Nephron progenitor cell (in vitro differentiated cells): ENCODE measurements around the gene KIF26B.
"Not testable (repeated sequence)": the region's sequence is repeated elsewhere in the genome, so short reads cannot be mapped to it uniquely, and the experiment has no call there.

ENCODE experiments used
- DNase-seq: peaks from one replicate; pipeline ENCODE4 v3.0.0; 2021
- H3K27ac Mint-ChIP-seq: 2 replicates; pipeline ENCODE4 v1.8.0; 2021; ENCODE audit warnings: mild to moderate bottlenecking, moderate library complexity, mixed read lengths
- H3K27me3 Mint-ChIP-seq: 2 replicates; pipeline ENCODE4 v1.8.0; 2021; ENCODE audit warnings: mild to moderate bottlenecking, low read depth, mixed read lengths; ENCODE audit not compliant: poor library complexity
- H3K36me3 Mint-ChIP-seq: 2 replicates; pipeline ENCODE4 v1.8.0; 2021; ENCODE audit warnings: low read depth, mixed read lengths
- H3K4me1 Mint-ChIP-seq: 2 replicates; pipeline ENCODE4 v1.8.0; 2021; ENCODE audit warnings: mixed read lengths
- H3K4me3 Mint-ChIP-seq: 2 replicates; pipeline ENCODE4 v1.8.0; 2021; ENCODE audit warnings: mild to moderate bottlenecking, moderate library complexity, mixed read lengths
- H3K9me3 Mint-ChIP-seq: 2 replicates; pipeline ENCODE4 v1.8.0; 2021; ENCODE audit warnings: mild to moderate bottlenecking, moderate library complexity, mixed read lengths
- CTCF ChIP-seq: fragments of 200-600 bp; sonication (generic); IDR thresholded peaks from 2 replicates; pipeline ENCODE4 v1.5.0; 2021; ENCODE audit warnings: antibody characterized with exemption

Gene KIF26B

GRCh38 chr1:245704765-245705164 is 550.0 kb downstream of the KIF26B start:
- H3K27ac Mint-ChIP-seq = no peak overlapping the region
- peaks cover 4% of the 10 kb centered on the region for H3K27me3 Mint-ChIP-seq
- H3K36me3 Mint-ChIP-seq = peaks cover 62% of the 10 kb centered on the region
- H3K9me3 Mint-ChIP-seq = no peaks in the 10 kb centered on the region
- H3K4me1 Mint-ChIP-seq = peaks cover 5% of the 10 kb centered on the region
- no peak for DNase-seq
- no peak for TF ChIP-seq CTCF
- no peak overlapping the region for H3K4me3 Mint-ChIP-seq

- H3K9me3 Mint-ChIP-seq = no peaks in the 10 kb centered on the region
- no peak overlapping the region for H3K27ac Mint-ChIP-seq
- peaks cover 11% of the 10 kb centered on the region for H3K4me1 Mint-ChIP-seq
- H3K4me3 Mint-ChIP-seq = no peak overlapping the region
- TF ChIP-seq CTCF = no peak
- H3K36me3 Mint-ChIP-seq = peaks cover 38% of the 10 kb centered on the region
- no peaks in the 10 kb centered on the region for H3K27me3 Mint-ChIP-seq
- no peak for DNase-seq
These were observed 553.2 kb downstream of the KIF26B start for GRCh38 chr1:245707941-245708340.

GRCh38 chr1:245710961-245711903 is 556.4 kb downstream of the KIF26B start:
- H3K27ac Mint-ChIP-seq = no peak overlapping the region
- no peaks in the 10 kb centered on the region for H3K9me3 Mint-ChIP-seq
- no peak for DNase-seq
- peaks cover 13% of the 10 kb centered on the region for H3K27me3 Mint-ChIP-seq
- no peak overlapping the region for H3K4me3 Mint-ChIP-seq
- peaks cover 10% of the 10 kb centered on the region for H3K36me3 Mint-ChIP-seq
- peaks cover 27% of the 10 kb centered on the region for H3K4me1 Mint-ChIP-seq
- no peak for TF ChIP-seq CTCF

GRCh38 chr1:245714027-245714426 is 559.2 kb downstream of the KIF26B start:
- DNase-seq, H3K36me3 Mint-ChIP-seq, H3K9me3 Mint-ChIP-seq, H3K27ac Mint-ChIP-seq, H3K4me3 Mint-ChIP-seq: not testable (repeated sequence)
- Mint-ChIP-seq H3K4me1 (peaks cover 26% of the 10 kb centered on the region), H3K27me3 (peaks cover 13% of the 10 kb centered on the region)

- no peaks in the 10 kb centered on the region for H3K9me3 Mint-ChIP-seq
- H3K4me1 Mint-ChIP-seq = peaks cover 22% of the 10 kb centered on the region
- peak overlapping the region; percentile 73 for H3K27ac Mint-ChIP-seq
- no peak for DNase-seq
- peaks cover 13% of the 10 kb centered on the region for H3K27me3 Mint-ChIP-seq
- no peak for TF ChIP-seq CTCF
- peaks cover 6% of the 10 kb centered on the region for H3K36me3 Mint-ChIP-seq
- H3K4me3 Mint-ChIP-seq = no peak overlapping the region
These were observed 560.5 kb downstream of the KIF26B start for GRCh38 chr1:245715291-245715701.

- H3K36me3 Mint-ChIP-seq = peaks cover 6% of the 10 kb centered on the region
- no peak overlapping the region for H3K27ac Mint-ChIP-seq
- no peak overlapping the region for H3K4me3 Mint-ChIP-seq
- TF ChIP-seq CTCF = no peak
- H3K4me1 Mint-ChIP-seq = peaks cover 22% of the 10 kb centered on the region
- H3K27me3 Mint-ChIP-seq = peaks cover 13% of the 10 kb centered on the region
- H3K9me3 Mint-ChIP-seq = no peaks in the 10 kb centered on the region
- DNase-seq = no peak
These were observed 561.2 kb downstream of the KIF26B start for GRCh38 chr1:245715970-245716369.
